Kidney (tissue), 14 donors: ENCODE results near the gene TTC7B. TPM values are rescaled to one million over a fixed set of nuclear protein-coding genes. Genes with fewer than 3 reads are reported as not detected.
A peak's percentile ranks its signal among the peaks of the same experiment; 100 is the strongest.

Experiments used
- DNase-seq, 5 donors: peaks; one replicate each; pipeline ENCODE4 v3.0.0-alpha.2; 2013 to 2020
- FAIRE-seq: peaks from 2 replicates; lab custom pipeline; 2012; peaks lifted over from hg19 to GRCh38; lab: Jason Lieb, UNC
- H3K27ac ChIP-seq, 2 donors: one replicate each; pipeline ENCODE4 v1.7.0; 2013; ENCODE audit warnings: low read depth in 2 of 2, low read length in 2 of 2, inconsistent platforms in 1 of 2
- H3K27me3 ChIP-seq: one replicate; pipeline ENCODE4 v1.7.1; 2013; ENCODE audit warnings: low read length, inconsistent platforms; ENCODE audit not compliant: control insufficient read depth, insufficient read depth
- H3K36me3 ChIP-seq, 3 donors: one replicate each; pipeline versions ENCODE4 v1.7.0 to v1.7.1; 2013; ENCODE audit warnings: low read length in 3 of 3, control low read depth in 1 of 3, inconsistent platforms in 1 of 3; ENCODE audit not compliant: insufficient read depth in 3 of 3, control insufficient read depth in 2 of 3
- H3K4me1 ChIP-seq, 3 donors: one replicate each; pipeline versions ENCODE4 v1.7.0 to v1.7.1; 2013; ENCODE audit warnings: low read length in 3 of 3, inconsistent platforms in 1 of 3, low read depth in 1 of 3; ENCODE audit not compliant: control insufficient read depth in 2 of 3, insufficient read depth in 2 of 3
- H3K4me3 ChIP-seq, 3 donors: one replicate each; pipeline versions ENCODE4 v1.7.0 to v1.8.1; 2013; ENCODE audit warnings: low read length in 3 of 3, control low read depth in 1 of 3, inconsistent platforms in 1 of 3
- H3K9ac ChIP-seq, 3 donors: one replicate each; pipeline versions ENCODE4 v1.7.0 to v1.7.1; 2013; ENCODE audit warnings: low read length in 3 of 3, control low read depth in 1 of 3, inconsistent platforms in 1 of 3
- H3K9me3 ChIP-seq, 3 donors: one replicate each; pipeline versions ENCODE4 v1.7.0 to v1.7.1; 2013; ENCODE audit warnings: low read length in 3 of 3, control low read depth in 1 of 3, inconsistent platforms in 1 of 3; ENCODE audit not compliant: control insufficient read depth in 2 of 3, insufficient read depth in 1 of 3
- CTCF ChIP-seq: IDR thresholded peaks from 3 replicates; pipeline ENCODE4 v1.5.1; 2012; ENCODE audit warnings: mild to moderate bottlenecking, moderate library complexity, borderline replicate concordance; ENCODE audit not compliant: insufficient read depth; ENCODE audit errors: extremely low read depth
- intact Hi-C: fragments of 100-400 bp; cut with DNase I; formaldehyde crosslinking; loops from one replicate; pipeline ENCODE4 v1.11.1; 2022
- polyA plus RNA-seq: library from polyadenylated mRNA; stranded (reverse); fragments of 350-450 nt; fragmentation: Illumina TruSeq; extraction: RNeasy Lipid Tissue Mini Kit (QIAGEN cat#74804); gene quantifications from one replicate; pipeline ENCODE4 v1.2.3, GENCODE V29; 2014; ENCODE audit warnings: low read depth, low replicate concordance; ENCODE audit not compliant: insufficient read depth
- total RNA-seq: library from RNA; stranded (reverse); fragmentation: NEBNext Ultra II Directional; extraction: Animal tissue kit (Norgen Biotek cat#: 25700); gene quantifications from one replicate; pipeline ENCODE4 v1.2.1, GENCODE V29; 2021
- donor health status: control.
- donor health status: control.
- donor health status: control.
- donor health status: control.
- donor health status: control.
- donor health status: DM: yes; HTN: yes; CAD: no.
- donor health status: Normal renal cell carcinoma (clear cell type).

Gene TTC7B
- total and polyA plus RNA-seq, 2 donors from 2014 or later, result 23.4 to 48.3 TPM

DNA sequence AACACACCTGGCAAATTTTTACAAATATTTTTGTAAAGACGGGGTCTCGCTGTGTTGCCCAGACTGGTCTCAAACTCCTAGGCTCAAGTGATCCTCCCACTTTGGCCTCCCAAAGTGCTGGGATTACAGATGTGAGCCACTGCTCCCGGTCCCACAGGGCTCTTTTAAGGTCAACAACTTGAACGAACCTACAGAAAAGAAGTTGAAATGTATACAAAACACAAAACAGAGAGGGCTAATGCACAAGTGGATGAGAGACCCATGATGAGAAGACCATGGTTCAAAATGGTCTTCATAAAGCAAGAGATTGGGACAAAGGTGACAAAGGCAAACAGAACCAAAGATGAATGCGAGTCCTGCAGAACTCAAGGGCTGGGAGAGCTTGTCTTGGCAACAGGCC is 328.0 kb downstream of the TTC7B start:
- FAIRE-seq (no peak), DNase-seq (no peak)
- no peak overlapping the region for H3K27ac ChIP-seq
- H3K4me1 ChIP-seq, result peaks cover 0 to 4% (median 0%) of the 10 kb centered on the region in 3 donors
- intact Hi-C loops, result no loop called here
- TF ChIP-seq CTCF, result no peak
- no peaks in the 10 kb centered on the region for H3K9me3 ChIP-seq
- H3K36me3 ChIP-seq, result no peaks in the 10 kb centered on the region
- no peak overlapping the region for H3K4me3 ChIP-seq
- no peak overlapping the region for H3K9ac ChIP-seq
- no peaks in the 10 kb centered on the region for H3K27me3 ChIP-seq

DNA sequence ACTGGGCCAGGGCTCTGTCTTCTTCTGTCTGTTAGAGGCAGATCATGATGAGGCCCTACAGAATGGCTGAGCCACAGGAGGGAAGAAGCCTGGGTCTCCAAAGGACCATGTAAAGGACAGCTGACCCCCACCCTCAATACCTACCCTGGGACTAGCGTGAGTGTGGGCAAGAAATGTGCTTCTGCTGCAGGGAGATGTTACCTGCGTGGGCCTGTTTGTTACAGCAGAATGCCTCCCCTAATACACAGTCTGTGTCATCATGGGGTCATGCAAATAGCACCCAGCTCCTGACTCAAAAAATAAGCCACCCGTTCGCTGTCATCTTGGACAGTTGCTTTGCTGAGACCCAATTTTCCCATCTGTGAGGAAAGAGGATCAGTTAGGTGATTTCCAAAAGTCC is 328.8 kb downstream of the TTC7B start:
- Histone ChIP-seq H3K9ac (no peak overlapping the region), H3K27ac (no peak overlapping the region), H3K4me1 (peaks cover 0 to 4% (median 0%) of the 10 kb centered on the region in 3 donors), H3K27me3 (no peaks in the 10 kb centered on the region), H3K9me3 (no peaks in the 10 kb centered on the region), H3K4me3 (no peak overlapping the region), H3K36me3 (no peaks in the 10 kb centered on the region)
- no peak for DNase-seq
- no peak for FAIRE-seq
- intact Hi-C loops, result no loop called here
- TF ChIP-seq CTCF, result no peak

DNA sequence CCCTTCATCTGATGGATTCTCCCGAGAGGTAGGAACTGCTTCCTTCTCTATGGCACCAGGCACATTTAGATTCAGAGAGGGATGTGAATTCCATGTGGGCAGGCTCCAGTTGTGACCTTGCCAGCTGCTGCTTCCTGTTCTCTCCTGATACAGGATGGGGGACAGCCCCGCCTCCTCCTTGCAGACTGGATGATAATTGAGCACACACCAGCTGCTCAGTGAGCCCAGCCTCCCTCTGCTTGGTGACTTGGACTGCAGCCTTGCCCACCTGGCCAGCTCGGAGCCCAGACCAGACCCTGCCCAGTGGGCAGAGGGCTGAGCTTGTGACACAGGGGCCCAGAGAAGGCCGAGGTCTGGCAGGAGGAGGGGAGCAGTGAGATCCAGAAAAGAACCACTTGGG is 329.2 kb downstream of the TTC7B start:
- H3K27ac ChIP-seq, result no peak overlapping the region
- DNase-seq (peak in 3 of 5 donors; percentile 42 to 66 (median 45)), FAIRE-seq (no peak)
- H3K9me3 ChIP-seq, result no peaks in the 10 kb centered on the region
- H3K9ac ChIP-seq, result no peak overlapping the region
- intact Hi-C loops, result no loop called here
- peaks cover 0 to 4% (median 0%) of the 10 kb centered on the region in 3 donors for H3K4me1 ChIP-seq
- H3K27me3 ChIP-seq, result no peaks in the 10 kb centered on the region
- H3K4me3 ChIP-seq, result no peak overlapping the region
- H3K36me3 ChIP-seq, result no peaks in the 10 kb centered on the region
- no peak for TF ChIP-seq CTCF

DNA sequence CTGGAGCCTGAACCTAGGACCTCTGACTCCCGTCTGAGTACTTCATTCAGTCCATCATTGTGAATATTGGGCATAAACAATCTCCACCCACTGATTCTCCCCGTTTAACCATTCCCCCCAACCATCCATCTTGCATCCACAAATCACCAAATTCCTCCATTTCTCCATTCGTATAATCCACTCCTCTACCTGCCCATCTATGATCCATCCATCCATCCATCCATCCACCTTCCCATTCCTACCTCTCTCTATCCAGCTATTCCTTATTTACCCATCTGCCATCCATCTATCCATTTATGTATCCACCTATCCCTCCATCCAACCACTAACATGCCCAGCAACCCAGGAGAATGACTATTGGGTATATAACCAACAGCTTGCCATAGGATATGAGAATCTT is 331.9 kb downstream of the TTC7B start:
- FAIRE-seq, result no peak
- Histone ChIP-seq H3K36me3 (no peaks in the 10 kb centered on the region), H3K9me3 (no peaks in the 10 kb centered on the region), H3K27me3 (no peaks in the 10 kb centered on the region), H3K9ac (no peak overlapping the region), H3K4me1 (no peaks in the 10 kb centered on the region), H3K4me3 (no peak overlapping the region), H3K27ac (no peak overlapping the region)
- no peak for DNase-seq
- intact Hi-C loops, result no loop called here
- TF ChIP-seq CTCF, result no peak
